WERI-Rb-1 (cell line): ENCODE results near the gene SLC4A11.

Experiments used
- DNase-seq: peaks from one replicate; pipeline ENCODE4 v3.0.0-alpha.2; 2020
- H3K27ac ChIP-seq: fragments of 250-450 bp; sonication (Bioruptor Pico); 2 replicates; pipeline ENCODE4 v1.5.1; 2020; ENCODE audit warnings: mild to moderate bottlenecking, moderate library complexity
- H3K27me3 ChIP-seq: fragments of 250-450 bp; sonication (Bioruptor Pico); 2 replicates; pipeline ENCODE4 v1.5.1; 2021; ENCODE audit warnings: mild to moderate bottlenecking, low read depth, moderate library complexity; ENCODE audit not compliant: insufficient read depth, severe bottlenecking
- H3K36me3 ChIP-seq: fragments of 250-450 bp; sonication (Bioruptor Pico); 2 replicates; pipeline ENCODE4 v1.5.1; 2020; ENCODE audit warnings: mild to moderate bottlenecking, moderate library complexity
- H3K4me3 ChIP-seq: 2 replicates; pipeline ENCODE4 v1.5.1; 2011; ENCODE audit warnings: low read depth, mild to moderate bottlenecking, control low read depth, low read length
- H3K9me3 ChIP-seq: fragments of 250-450 bp; sonication (Bioruptor Pico); 2 replicates; pipeline ENCODE4 v1.5.1; 2021; ENCODE audit warnings: mild to moderate bottlenecking, moderate library complexity; ENCODE audit not compliant: severe bottlenecking
- CTCF ChIP-seq: IDR thresholded peaks from 2 replicates; pipeline ENCODE4 v1.5.1; 2011; ENCODE audit warnings: low read depth, mild to moderate bottlenecking, control low read depth, inconsistent platforms, low read length

Gene SLC4A11

GRCh38 chr20:3208786-3209256, 30.2 kb downstream of the SLC4A11 start:
- peak overlapping the region; percentile 68 for H3K4me3 ChIP-seq
- DNase-seq: no peak
- peak overlapping the region; percentile 84 for H3K27ac ChIP-seq
- H3K27me3 ChIP-seq: no peaks in the 10 kb centered on the region
- peaks cover 7% of the 10 kb centered on the region for H3K36me3 ChIP-seq
- TF ChIP-seq CTCF: no peak
- H3K9me3 ChIP-seq: no peaks in the 10 kb centered on the region

GRCh38 chr20:3204124-3204794, 34.7 kb downstream of the SLC4A11 start, which contains the start of gene DDRGK1:
Gene DDRGK1, minus strand, starts transcription at chr20:3204682. Its CDS starts 55 bp downstream, at chr20:3204627.
- H3K27ac ChIP-seq: peak within 1 kb of the TSS; percentile 94
- H3K36me3 ChIP-seq: peaks cover 31% of the 10 kb centered on the region
- no peaks in the 10 kb centered on the region for H3K27me3 ChIP-seq
- no peak for TF ChIP-seq CTCF
- H3K9me3 ChIP-seq: no peaks in the 10 kb centered on the region
- H3K4me3 ChIP-seq: peak within 1 kb of the TSS; percentile 63
- peak; percentile 85 for DNase-seq

- H3K36me3 ChIP-seq: peaks cover 35% of the 10 kb centered on the region
- peak overlapping the region; percentile 94 for H3K27ac ChIP-seq
- DNase-seq: peak; percentile 48
- no peaks in the 10 kb centered on the region for H3K9me3 ChIP-seq
- no peaks in the 10 kb centered on the region for H3K27me3 ChIP-seq
- peak overlapping the region; percentile 63 for H3K4me3 ChIP-seq
- no peak for TF ChIP-seq CTCF
Observed at GRCh38 chr20:3203315-3204123, 35.5 kb downstream of the SLC4A11 start.

GRCh38 chr20:3202965-3203314, 36.0 kb downstream of the SLC4A11 start:
- Histone ChIP-seq H3K9me3 (no peaks in the 10 kb centered on the region), H3K27me3 (no peaks in the 10 kb centered on the region), H3K4me3 (peak overlapping the region; percentile 63), H3K36me3 (peaks cover 35% of the 10 kb centered on the region), H3K27ac (peak overlapping the region; percentile 94)
- no peak for TF ChIP-seq CTCF
- no peak for DNase-seq

GRCh38 chr20:3199976-3200755, 38.8 kb downstream of the SLC4A11 start:
- no peak for TF ChIP-seq CTCF
- Histone ChIP-seq H3K9me3 (no peaks in the 10 kb centered on the region), H3K4me3 (no peak overlapping the region), H3K27ac (no peak overlapping the region), H3K36me3 (peaks cover 55% of the 10 kb centered on the region), H3K27me3 (no peaks in the 10 kb centered on the region)
- no peak for DNase-seq
